Measurements from ENCODE around the gene PGS1.

PGS1 gene

DNA sequence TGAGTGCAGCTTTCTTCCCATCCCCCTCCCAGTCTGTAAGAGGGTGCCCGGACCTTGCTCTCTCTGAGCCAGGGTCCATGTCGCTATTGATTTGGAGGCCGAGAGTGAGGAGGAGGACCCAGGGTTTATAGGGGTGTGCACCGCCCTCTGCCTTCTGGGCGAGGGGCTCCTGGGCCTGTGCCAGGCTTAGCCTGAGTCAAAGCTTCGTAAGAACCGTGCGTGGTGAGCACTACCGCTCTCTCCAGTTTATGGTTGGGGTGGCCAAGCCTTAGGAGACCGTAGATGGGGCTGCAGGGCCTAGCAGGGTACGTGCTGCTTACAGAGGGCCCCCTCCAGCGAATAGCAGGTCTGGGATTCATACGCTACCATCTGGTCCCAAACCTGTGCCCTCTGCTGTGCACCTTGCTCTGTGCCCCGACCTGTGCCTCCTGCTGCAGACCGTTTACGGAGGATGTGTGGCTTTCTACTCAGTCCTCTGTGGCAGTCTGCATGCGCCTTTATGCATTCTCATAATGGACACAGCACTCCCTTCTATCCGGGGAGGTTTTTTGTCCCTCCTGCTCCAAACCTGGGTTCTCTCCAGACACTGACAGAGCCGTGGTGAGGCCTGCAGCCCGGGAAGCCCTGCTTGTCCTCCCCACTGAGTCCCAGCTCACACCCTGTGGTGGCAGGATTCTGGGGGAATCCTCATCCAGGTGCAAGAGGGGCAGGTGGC, 54.7 kb downstream of the PGS1 start:
- H3K4me1 ChIP-seq (ENCODE audit: control insufficient read depth in 1 of 2, insufficient read depth in 1 of 2, low read depth in 1 of 2, low read length in 1 of 2) = no peaks in the 10 kb centered on the region
- TF ChIP-seq, protein P1, sequence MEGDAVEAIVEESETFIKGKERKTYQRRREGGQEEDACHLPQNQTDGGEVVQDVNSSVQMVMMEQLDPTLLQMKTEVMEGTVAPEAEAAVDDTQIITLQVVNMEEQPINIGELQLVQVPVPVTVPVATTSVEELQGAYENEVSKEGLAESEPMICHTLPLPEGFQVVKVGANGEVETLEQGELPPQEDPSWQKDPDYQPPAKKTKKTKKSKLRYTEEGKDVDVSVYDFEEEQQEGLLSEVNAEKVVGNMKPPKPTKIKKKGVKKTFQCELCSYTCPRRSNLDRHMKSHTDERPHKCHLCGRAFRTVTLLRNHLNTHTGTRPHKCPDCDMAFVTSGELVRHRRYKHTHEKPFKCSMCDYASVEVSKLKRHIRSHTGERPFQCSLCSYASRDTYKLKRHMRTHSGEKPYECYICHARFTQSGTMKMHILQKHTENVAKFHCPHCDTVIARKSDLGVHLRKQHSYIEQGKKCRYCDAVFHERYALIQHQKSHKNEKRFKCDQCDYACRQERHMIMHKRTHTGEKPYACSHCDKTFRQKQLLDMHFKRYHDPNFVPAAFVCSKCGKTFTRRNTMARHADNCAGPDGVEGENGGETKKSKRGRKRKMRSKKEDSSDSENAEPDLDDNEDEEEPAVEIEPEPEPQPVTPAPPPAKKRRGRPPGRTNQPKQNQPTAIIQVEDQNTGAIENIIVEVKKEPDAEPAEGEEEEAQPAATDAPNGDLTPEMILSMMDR (IDR thresholded peaks at IDR 0.05) = no peak
- H3K27me3 ChIP-seq = no peaks in the 10 kb centered on the region
- no peak overlapping the region for H3K27ac ChIP-seq
- no peaks in the 10 kb centered on the region for H3K9me3 ChIP-seq
- peaks cover 36% of the 10 kb centered on the region for H3K36me3 ChIP-seq
- H3K4me3 ChIP-seq (ENCODE audit: low read depth in 1 of 2, low read length in 1 of 2) = no peak overlapping the region

DNA sequence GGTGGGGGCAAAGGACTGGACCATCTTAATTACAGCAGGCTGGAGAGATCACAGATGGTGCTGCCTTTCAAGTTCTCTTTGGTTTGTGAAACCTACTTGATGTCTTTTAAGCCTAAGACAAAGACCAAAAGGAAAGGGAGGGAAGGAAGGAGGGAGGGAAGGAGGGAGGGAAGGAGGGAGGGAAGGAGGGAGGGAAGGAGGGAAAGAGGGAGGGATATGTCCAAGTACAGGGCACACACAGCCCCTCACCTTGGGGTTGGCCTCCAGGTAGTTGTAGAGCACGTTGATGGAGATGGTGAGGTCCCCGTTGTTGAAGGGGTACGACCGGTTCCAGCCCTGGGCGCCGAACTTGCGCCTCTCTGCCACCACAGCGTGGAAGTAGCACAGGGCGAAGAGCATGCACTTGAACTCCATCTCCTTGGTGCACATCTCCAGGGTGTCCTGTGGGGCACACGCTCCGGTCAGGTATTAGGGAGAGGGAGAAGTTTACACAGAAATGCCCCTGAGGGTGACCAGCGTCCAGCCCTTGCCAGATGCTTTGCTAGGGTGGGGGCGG, 55.4 kb downstream of the PGS1 start:
- Histone ChIP-seq H3K9me3 (no peaks in the 10 kb centered on the region), H3K4me1 (ENCODE audit: control insufficient read depth in 1 of 2, insufficient read depth in 1 of 2, low read depth in 1 of 2, low read length in 1 of 2) (no peaks in the 10 kb centered on the region), H3K27me3 (no peaks in the 10 kb centered on the region), H3K27ac (no peak overlapping the region), H3K4me3 (ENCODE audit: low read depth in 1 of 2, low read length in 1 of 2) (no peak overlapping the region), H3K36me3 (peaks cover 29% of the 10 kb centered on the region)
- TF ChIP-seq, protein P1 (IDR thresholded peaks at IDR 0.05) = no peak

DNA sequence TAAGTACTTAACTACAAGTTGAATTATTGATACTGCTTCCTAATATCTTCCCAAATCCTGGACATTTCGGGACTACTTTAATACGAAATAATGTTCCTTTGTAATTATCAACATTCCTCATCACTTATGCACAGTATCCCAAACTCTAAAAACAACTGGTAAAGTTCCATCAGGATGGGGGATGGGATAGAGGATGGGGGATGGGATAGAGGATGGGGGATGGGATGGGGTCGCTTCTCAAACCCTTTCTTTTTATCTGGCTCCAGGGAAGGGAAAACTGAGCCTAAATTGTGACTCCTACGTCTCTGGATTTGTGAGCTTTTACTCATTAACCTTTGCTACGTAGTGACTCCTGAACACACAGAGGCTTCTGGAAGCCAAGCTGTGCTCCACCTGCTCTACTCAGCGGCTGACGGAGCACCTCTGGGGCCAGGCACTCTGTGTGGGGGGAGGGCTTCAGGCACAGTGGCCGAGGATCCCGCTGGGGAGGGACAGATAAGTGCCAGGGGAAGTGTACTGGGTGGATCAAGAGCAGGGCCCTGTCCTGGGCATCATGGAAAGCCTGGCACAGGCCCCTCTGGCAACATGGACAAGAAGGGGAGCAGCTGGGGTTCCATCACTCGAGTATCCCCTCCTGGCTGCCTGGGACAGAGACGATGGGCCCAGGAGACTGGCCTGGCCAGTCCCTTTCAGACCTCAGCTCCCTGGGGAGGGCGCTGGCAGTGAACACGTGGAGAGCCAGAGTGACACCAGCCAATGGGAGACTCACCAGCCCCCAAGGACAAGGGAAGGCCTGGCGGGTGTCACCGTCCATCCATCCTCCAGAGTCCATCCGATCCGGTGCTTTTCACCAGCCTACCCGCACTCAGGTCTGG, 56.2 kb downstream of the PGS1 start:
- H3K27ac ChIP-seq = peak overlapping the region; percentile 9
- H3K4me3 ChIP-seq (ENCODE audit: low read depth in 1 of 2, low read length in 1 of 2) = no peak overlapping the region
- H3K27me3 ChIP-seq = no peaks in the 10 kb centered on the region
- peaks cover 20% of the 10 kb centered on the region for H3K36me3 ChIP-seq
- H3K9me3 ChIP-seq = no peaks in the 10 kb centered on the region
- TF ChIP-seq, protein P1 (IDR thresholded peaks at IDR 0.05) = no peak
- no peaks in the 10 kb centered on the region for H3K4me1 ChIP-seq (ENCODE audit: control insufficient read depth in 1 of 2, insufficient read depth in 1 of 2, low read depth in 1 of 2, low read length in 1 of 2)

DNA sequence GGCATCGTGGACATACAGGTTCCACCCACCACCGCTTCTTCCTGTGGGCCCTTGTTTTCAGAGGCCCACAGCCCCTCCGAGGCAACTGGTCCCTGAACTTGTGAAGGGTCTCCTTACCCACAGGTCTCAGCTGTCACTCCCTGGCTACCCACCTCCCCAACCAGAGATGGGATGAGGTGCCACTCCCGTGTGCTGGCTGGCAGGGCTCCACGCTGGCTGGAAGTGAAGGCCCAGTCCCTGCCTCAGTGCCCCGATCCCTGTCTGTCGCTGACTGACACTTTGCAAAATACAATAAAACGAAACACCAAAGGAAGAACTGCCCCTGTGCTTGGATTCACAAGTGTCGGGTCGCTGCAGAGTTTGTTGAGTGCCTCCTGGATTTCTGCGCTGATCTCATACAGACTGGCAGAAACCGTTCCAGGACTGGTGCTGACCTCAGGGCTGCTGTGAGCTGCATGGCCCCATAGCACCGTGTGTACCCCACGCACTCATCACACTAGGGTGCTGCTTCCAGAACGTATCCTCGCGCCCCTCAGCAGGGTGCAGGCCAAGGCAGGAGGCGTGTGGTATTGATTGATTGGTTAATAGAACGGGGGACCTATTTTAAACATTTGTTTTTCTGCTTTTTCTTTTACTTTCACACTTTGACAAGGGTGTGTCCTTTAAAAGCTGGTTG, 57.0 kb downstream of the PGS1 start:
- no peaks in the 10 kb centered on the region for H3K9me3 ChIP-seq
- TF ChIP-seq, protein P1 (IDR thresholded peaks at IDR 0.05) = no peak

DNA sequence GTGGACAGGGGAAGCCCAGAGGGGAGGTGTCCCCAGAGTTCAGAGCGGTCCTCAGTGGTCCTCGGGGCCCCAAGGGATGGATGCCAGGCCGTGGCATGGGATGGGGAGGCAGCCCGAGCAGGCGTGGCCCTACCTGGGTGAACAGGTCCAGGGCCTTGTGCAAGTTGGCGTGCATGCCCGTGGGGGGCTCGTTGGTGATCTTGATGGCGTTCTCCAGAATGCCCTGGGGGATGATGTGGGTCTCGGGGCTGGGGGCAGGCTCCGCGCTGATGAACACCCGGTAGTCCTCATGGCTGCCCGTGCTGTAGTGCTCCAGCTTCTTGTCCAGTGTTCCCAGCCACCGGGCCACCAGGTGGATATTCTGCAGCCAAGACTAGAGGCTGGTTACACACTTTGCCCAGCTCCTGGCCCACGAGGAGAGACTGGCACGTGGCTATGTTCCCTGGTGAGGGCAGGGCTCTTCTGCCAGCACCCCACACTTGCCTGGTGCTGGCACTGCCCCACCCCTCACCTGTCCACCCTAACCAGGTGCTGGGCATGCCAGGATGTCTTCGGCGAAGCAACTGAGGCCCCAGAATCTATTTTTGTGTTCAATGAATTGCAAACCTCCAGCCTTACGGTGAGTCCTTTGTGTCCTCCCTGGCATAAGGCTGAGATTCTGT, 59.2 kb downstream of the PGS1 start:
- no peaks in the 10 kb centered on the region for H3K27me3 ChIP-seq

More for the DNA sequence above, 57.0 kb downstream of the PGS1 start:
- no peak overlapping the region for H3K4me3 ChIP-seq (ENCODE audit: low read depth in 1 of 2, low read length in 1 of 2)
- H3K36me3 ChIP-seq = peaks cover 13% of the 10 kb centered on the region
- no peak overlapping the region for H3K27ac ChIP-seq
- H3K4me1 ChIP-seq (ENCODE audit: control insufficient read depth in 1 of 2, insufficient read depth in 1 of 2, low read depth in 1 of 2, low read length in 1 of 2) = no peaks in the 10 kb centered on the region
- H3K27me3 ChIP-seq = no peaks in the 10 kb centered on the region

More for the DNA sequence above, 59.2 kb downstream of the PGS1 start:
- TF ChIP-seq, protein P1 (IDR thresholded peaks at IDR 0.05) = no peak
- Histone ChIP-seq H3K36me3 (no peaks in the 10 kb centered on the region), H3K27ac (no peak overlapping the region), H3K4me3 (ENCODE audit: low read depth in 1 of 2, low read length in 1 of 2) (no peak overlapping the region), H3K4me1 (ENCODE audit: control insufficient read depth in 1 of 2, insufficient read depth in 1 of 2, low read depth in 1 of 2, low read length in 1 of 2) (peaks cover 19% of the 10 kb centered on the region in 2 experiments), H3K9me3 (no peaks in the 10 kb centered on the region)
